ENCODE measurements around the gene KCNA2.

GRCh38 chr1:110565565-110565964 lies 40.6 kb downstream of the KCNA2 start:
- TF ChIP-seq, protein P1, sequence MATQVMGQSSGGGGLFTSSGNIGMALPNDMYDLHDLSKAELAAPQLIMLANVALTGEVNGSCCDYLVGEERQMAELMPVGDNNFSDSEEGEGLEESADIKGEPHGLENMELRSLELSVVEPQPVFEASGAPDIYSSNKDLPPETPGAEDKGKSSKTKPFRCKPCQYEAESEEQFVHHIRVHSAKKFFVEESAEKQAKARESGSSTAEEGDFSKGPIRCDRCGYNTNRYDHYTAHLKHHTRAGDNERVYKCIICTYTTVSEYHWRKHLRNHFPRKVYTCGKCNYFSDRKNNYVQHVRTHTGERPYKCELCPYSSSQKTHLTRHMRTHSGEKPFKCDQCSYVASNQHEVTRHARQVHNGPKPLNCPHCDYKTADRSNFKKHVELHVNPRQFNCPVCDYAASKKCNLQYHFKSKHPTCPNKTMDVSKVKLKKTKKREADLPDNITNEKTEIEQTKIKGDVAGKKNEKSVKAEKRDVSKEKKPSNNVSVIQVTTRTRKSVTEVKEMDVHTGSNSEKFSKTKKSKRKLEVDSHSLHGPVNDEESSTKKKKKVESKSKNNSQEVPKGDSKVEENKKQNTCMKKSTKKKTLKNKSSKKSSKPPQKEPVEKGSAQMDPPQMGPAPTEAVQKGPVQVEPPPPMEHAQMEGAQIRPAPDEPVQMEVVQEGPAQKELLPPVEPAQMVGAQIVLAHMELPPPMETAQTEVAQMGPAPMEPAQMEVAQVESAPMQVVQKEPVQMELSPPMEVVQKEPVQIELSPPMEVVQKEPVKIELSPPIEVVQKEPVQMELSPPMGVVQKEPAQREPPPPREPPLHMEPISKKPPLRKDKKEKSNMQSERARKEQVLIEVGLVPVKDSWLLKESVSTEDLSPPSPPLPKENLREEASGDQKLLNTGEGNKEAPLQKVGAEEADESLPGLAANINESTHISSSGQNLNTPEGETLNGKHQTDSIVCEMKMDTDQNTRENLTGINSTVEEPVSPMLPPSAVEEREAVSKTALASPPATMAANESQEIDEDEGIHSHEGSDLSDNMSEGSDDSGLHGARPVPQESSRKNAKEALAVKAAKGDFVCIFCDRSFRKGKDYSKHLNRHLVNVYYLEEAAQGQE (IDR thresholded peaks at IDR 0.05; ENCODE audit: insufficient replicate concordance, low read depth): no peak
- TF ChIP-seq, protein P2, sequence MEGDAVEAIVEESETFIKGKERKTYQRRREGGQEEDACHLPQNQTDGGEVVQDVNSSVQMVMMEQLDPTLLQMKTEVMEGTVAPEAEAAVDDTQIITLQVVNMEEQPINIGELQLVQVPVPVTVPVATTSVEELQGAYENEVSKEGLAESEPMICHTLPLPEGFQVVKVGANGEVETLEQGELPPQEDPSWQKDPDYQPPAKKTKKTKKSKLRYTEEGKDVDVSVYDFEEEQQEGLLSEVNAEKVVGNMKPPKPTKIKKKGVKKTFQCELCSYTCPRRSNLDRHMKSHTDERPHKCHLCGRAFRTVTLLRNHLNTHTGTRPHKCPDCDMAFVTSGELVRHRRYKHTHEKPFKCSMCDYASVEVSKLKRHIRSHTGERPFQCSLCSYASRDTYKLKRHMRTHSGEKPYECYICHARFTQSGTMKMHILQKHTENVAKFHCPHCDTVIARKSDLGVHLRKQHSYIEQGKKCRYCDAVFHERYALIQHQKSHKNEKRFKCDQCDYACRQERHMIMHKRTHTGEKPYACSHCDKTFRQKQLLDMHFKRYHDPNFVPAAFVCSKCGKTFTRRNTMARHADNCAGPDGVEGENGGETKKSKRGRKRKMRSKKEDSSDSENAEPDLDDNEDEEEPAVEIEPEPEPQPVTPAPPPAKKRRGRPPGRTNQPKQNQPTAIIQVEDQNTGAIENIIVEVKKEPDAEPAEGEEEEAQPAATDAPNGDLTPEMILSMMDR (IDR thresholded peaks at IDR 0.05; ENCODE audit: insufficient read depth, low read length): no peak
- no peak for TF ChIP-seq GABPA (IDR thresholded peaks at IDR 0.05; ENCODE audit: low read depth)
- no peak for TF ChIP-seq SPI1 (IDR thresholded peaks at IDR 0.05; ENCODE audit: borderline replicate concordance, low read depth)
- no peak for TF ChIP-seq POLR2AphosphoS5 (IDR thresholded peaks at IDR 0.05; ENCODE audit: low read depth)

Data from HL-60 (cell line).